Epithelial cell of esophagus (primary cell): ENCODE measurements around the gene RNF121.

Source experiments
- DNase-seq: peaks from one replicate; pipeline ENCODE4 v3.0.0; 2010; ENCODE audit warnings: low read depth
- H3K4me3 ChIP-seq: 2 replicates; pipeline ENCODE4 v1.5.1; 2011; ENCODE audit warnings: mild to moderate bottlenecking, low read length, control low read depth
- CTCF ChIP-seq: IDR thresholded peaks from 2 replicates; pipeline ENCODE4 v1.5.1; 2011; ENCODE audit warnings: low read depth, mild to moderate bottlenecking, low read length, control low read depth, inconsistent platforms; ENCODE audit not compliant: insufficient read depth; ENCODE audit errors: missing control alignments

The RNF121 gene

GRCh38 chr11:72001834-72002591, 73.2 kb downstream of the RNF121 start:
- no peak for DNase-seq
- H3K4me3 ChIP-seq, result no peak overlapping the region
- TF ChIP-seq CTCF, result no peak

- no peak overlapping the region for H3K4me3 ChIP-seq
- no peak for DNase-seq
- no peak for TF ChIP-seq CTCF
Observed at GRCh38 chr11:72002841-72003775, 74.3 kb downstream of the RNF121 start.

- H3K4me3 ChIP-seq, result no peak overlapping the region
- no peak for TF ChIP-seq CTCF
- DNase-seq, result no peak
Observed at GRCh38 chr11:72003776-72004171, 74.9 kb downstream of the RNF121 start.

GRCh38 chr11:72004515-72005346, 75.9 kb downstream of the RNF121 start:
- DNase-seq, result no peak
- no peak for TF ChIP-seq CTCF
- H3K4me3 ChIP-seq, result no peak overlapping the region

- no peak for DNase-seq
- H3K4me3 ChIP-seq, result no peak overlapping the region
- TF ChIP-seq CTCF, result no peak
Observed at GRCh38 chr11:72005347-72006260, 76.8 kb downstream of the RNF121 start.
